Panc1 (cell line): ENCODE data around the gene MMP17. TPM values are rescaled to one million over a fixed set of nuclear protein-coding genes. Genes with fewer than 3 reads are reported as not detected.
A peak's percentile ranks its signal among the peaks of the same experiment; 100 is the strongest.

Experiments
- ATAC-seq: fragments of 200-7000 bp; cut with Tn5 transposase; 2 replicates; pipeline ENCODE4 v1.9.1; 2020; ENCODE audit warnings: mild to moderate bottlenecking, moderate library complexity
- BruUV-seq: library from RNA; stranded (reverse); fragments of 400-500 nt; replicated peaks from 2 replicates; lab custom pipeline; 2021; lab: Mats Ljungman, UMichigan
- CTCF ChIA-PET: fragments of 300-600 bp; sonication (Branson Sonifier 250); formaldehyde crosslinking; loops from one replicate; lab custom pipeline; 2022; ENCODE audit warnings: antibody characterized with exemption; lab: Charles Lee
- POLR2A ChIA-PET: fragments of 300-600 bp; sonication (Branson Sonifier 250); formaldehyde crosslinking; loops from one replicate; lab custom pipeline; 2022; ENCODE audit warnings: antibody characterized with exemption; lab: Charles Lee
- DNase-seq: peaks from one replicate; pipeline ENCODE4 v3.0.0-alpha.2; 2010; ENCODE audit warnings: low read depth, low spot score
- H3K27ac ChIP-seq: 2 replicates; pipeline ENCODE4 v1.5.1; 2011; ENCODE audit warnings: mild to moderate bottlenecking, low read length, inconsistent platforms
- H3K27me3 ChIP-seq: fragments of 200-500 bp; sonication (Bioruptor generic); 2 replicates; pipeline ENCODE4 v1.6.0; 2014; ENCODE audit warnings: low read length, inconsistent platforms; ENCODE audit not compliant: control insufficient read depth, insufficient read depth
- H3K36me3 ChIP-seq: fragments of 200-500 bp; sonication (Bioruptor generic); 2 replicates; pipeline ENCODE4 v1.5.1; 2014; ENCODE audit warnings: inconsistent platforms, mild to moderate bottlenecking, low read length, moderate library complexity; ENCODE audit not compliant: control insufficient read depth, insufficient read depth
- H3K4me1 ChIP-seq: 2 replicates; pipeline ENCODE4 v1.5.1; 2011; ENCODE audit warnings: inconsistent platforms, mild to moderate bottlenecking, low read length, moderate library complexity; ENCODE audit not compliant: control insufficient read depth, insufficient read depth
- H3K4me3 ChIP-seq, 2 experiments: 2 replicates each; pipeline ENCODE4 v1.5.1; 2011 to 2012; ENCODE audit warnings: low read depth in 2 of 2, low read length in 2 of 2, mild to moderate bottlenecking in 2 of 2, inconsistent platforms in 1 of 2, moderate library complexity in 1 of 2
- H3K9me3 ChIP-seq: fragments of 200-500 bp; sonication (Bioruptor generic); 2 replicates; pipeline ENCODE4 v1.5.1; 2014; ENCODE audit warnings: low read depth, mild to moderate bottlenecking, inconsistent platforms, low read length, moderate library complexity; ENCODE audit not compliant: control insufficient read depth, insufficient read depth
- POLR2AphosphoS5 ChIP-seq: IDR thresholded peaks from 2 replicates; pipeline ENCODE4 v1.6.1; 2012; ENCODE audit warnings: mild to moderate bottlenecking, low read depth, low read length, moderate library complexity
- SIN3A ChIP-seq: IDR thresholded peaks from 2 replicates; pipeline ENCODE4 v1.6.1; 2012; ENCODE audit warnings: low read depth, mild to moderate bottlenecking, low read length, moderate library complexity, borderline replicate concordance; ENCODE audit not compliant: insufficient read depth
- TCF7L2 ChIP-seq: IDR thresholded peaks from 2 replicates; pipeline ENCODE4 v1.6.1; 2011; ENCODE audit warnings: mild to moderate bottlenecking, low read depth, low read length, inconsistent platforms
- in situ Hi-C: cut with HindIII; loops from 2 replicates; pipeline ENCODE4 v1.10.0; 2016; ENCODE audit warnings: low sequenced_read_pairs, low pct_unique_long_range_greater_than_20kb
- intact Hi-C: fragments of 100-400 bp; cut with micrococcal nuclease; formaldehyde crosslinking; loops from one replicate; pipeline ENCODE4 v1.10.0; 2022; ENCODE audit not compliant: unreplicated experiment
- total RNA-seq: library from RNA; stranded (reverse); gene quantifications from one replicate; pipeline ENCODE4 v1.2.1, GENCODE V29; 2021; ENCODE audit not compliant: unreplicated experiment
- TF ChIP-seq, protein P1 (sequence below): fragments of 450-650 bp; IDR thresholded peaks from 2 replicates; pipeline ENCODE4 v1.5.1; 2017; ENCODE audit warnings: mild to moderate bottlenecking
- TF ChIP-seq, protein P2 (sequence below), 2 experiments: IDR thresholded peaks; 2 replicates each; pipeline ENCODE4 v1.6.1; 2011 to 2012; ENCODE audit warnings: low read depth in 2 of 2, control low read depth in 1 of 2, low read length in 1 of 2, mild to moderate bottlenecking in 1 of 2, moderate library complexity in 1 of 2; ENCODE audit not compliant: insufficient read depth in 1 of 2

Gene MMP17
- total RNA-seq, 1 experiment from 2014 or later = 30.0 TPM

DNA sequence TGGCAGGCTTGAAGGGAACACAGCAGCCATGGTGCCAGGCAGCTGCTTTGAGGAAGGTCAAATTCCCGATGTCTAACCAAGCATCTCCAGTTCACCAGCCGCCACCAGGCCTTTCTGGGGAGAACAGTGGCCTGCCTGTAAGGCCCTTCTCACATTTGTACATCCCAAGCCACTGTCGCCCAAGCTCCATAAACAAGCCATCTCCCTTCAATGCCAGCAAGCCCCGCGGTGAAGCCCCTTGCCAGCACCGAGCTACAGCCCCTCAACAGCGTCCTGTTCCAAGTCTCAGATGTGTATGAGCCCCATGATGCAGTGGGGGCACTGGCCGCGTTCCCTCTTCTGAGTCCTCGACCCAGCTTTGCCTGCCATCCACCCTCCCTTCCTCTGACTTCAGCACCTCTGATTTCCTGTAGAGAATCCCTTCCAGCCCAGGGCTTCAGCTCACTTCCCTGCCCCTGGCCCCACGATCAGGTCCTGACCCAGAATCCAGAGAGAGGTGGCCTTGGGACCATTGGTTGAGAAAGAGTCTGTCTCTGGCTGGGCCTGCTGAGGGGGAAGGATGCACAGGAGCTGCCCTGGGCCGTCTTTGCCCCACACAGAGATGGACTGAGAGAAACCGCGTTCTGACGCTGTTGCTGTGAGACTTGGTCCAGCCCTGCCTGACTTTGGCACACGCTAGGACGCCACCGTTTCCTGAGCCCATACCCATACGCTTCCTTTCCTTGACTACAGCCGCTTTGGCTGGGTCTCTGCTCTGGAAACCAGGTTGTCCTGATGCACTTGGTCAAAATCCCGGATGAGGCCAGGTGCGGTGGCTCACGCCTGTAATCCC lies 1.9 kb upstream of the MMP17 start:
- Histone ChIP-seq H3K27me3 (no peaks in the 10 kb centered on the region), H3K36me3 (no peaks in the 10 kb centered on the region; the same call in 1 of the 2 replicates), H3K4me3 (no peak overlapping the region), H3K27ac (no peak overlapping the region), H3K4me1 (peaks cover 2% of the 10 kb centered on the region; the same call in 1 of the 2 replicates), H3K9me3 (no peaks in the 10 kb centered on the region)
- CTCF ChIA-PET = interaction anchor here (0.6 kb wide), 1 partner anchor 14 kb away, joined by 4 read pairs; no protein-coding TSS in a partner anchor
- ATAC-seq = no peak
- BruUV-seq = no TSS peak
- in situ Hi-C loops (no loop called here), intact Hi-C loops (no loop called here)
- POLR2A ChIA-PET = interaction anchor here (0.7 kb wide), 1 partner anchor 769 kb away, joined by 17 read pairs; no protein-coding TSS in a partner anchor
- DNase-seq = no peak
- TF ChIP-seq POLR2AphosphoS5 (no peak), SIN3A (no peak), TCF7L2 (no peak)
- TF ChIP-seq, protein P1, sequence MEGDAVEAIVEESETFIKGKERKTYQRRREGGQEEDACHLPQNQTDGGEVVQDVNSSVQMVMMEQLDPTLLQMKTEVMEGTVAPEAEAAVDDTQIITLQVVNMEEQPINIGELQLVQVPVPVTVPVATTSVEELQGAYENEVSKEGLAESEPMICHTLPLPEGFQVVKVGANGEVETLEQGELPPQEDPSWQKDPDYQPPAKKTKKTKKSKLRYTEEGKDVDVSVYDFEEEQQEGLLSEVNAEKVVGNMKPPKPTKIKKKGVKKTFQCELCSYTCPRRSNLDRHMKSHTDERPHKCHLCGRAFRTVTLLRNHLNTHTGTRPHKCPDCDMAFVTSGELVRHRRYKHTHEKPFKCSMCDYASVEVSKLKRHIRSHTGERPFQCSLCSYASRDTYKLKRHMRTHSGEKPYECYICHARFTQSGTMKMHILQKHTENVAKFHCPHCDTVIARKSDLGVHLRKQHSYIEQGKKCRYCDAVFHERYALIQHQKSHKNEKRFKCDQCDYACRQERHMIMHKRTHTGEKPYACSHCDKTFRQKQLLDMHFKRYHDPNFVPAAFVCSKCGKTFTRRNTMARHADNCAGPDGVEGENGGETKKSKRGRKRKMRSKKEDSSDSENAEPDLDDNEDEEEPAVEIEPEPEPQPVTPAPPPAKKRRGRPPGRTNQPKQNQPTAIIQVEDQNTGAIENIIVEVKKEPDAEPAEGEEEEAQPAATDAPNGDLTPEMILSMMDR = no peak
- TF ChIP-seq, protein P2, sequence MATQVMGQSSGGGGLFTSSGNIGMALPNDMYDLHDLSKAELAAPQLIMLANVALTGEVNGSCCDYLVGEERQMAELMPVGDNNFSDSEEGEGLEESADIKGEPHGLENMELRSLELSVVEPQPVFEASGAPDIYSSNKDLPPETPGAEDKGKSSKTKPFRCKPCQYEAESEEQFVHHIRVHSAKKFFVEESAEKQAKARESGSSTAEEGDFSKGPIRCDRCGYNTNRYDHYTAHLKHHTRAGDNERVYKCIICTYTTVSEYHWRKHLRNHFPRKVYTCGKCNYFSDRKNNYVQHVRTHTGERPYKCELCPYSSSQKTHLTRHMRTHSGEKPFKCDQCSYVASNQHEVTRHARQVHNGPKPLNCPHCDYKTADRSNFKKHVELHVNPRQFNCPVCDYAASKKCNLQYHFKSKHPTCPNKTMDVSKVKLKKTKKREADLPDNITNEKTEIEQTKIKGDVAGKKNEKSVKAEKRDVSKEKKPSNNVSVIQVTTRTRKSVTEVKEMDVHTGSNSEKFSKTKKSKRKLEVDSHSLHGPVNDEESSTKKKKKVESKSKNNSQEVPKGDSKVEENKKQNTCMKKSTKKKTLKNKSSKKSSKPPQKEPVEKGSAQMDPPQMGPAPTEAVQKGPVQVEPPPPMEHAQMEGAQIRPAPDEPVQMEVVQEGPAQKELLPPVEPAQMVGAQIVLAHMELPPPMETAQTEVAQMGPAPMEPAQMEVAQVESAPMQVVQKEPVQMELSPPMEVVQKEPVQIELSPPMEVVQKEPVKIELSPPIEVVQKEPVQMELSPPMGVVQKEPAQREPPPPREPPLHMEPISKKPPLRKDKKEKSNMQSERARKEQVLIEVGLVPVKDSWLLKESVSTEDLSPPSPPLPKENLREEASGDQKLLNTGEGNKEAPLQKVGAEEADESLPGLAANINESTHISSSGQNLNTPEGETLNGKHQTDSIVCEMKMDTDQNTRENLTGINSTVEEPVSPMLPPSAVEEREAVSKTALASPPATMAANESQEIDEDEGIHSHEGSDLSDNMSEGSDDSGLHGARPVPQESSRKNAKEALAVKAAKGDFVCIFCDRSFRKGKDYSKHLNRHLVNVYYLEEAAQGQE (IDR thresholded peaks at IDR 0.05; ENCODE audit: insufficient read depth in 1 of 2, low read depth in 2 of 2, low read length in 1 of 2) = no peak

- CTCF ChIA-PET = no interaction called here
- H3K9me3 ChIP-seq = no peaks in the 10 kb centered on the region
- H3K27ac ChIP-seq = peak overlapping the region; percentile 75
- in situ Hi-C loops = no loop called here
- H3K4me3 ChIP-seq = peak overlapping the region; percentile 60 to 76
- ATAC-seq (peak; percentile 59), DNase-seq (no peak)
- POLR2A ChIA-PET = no interaction called here
- no peaks in the 10 kb centered on the region; the same call in 1 of the 2 replicates for H3K36me3 ChIP-seq
- TF ChIP-seq, protein P2 (IDR thresholded peaks at IDR 0.05; ENCODE audit: insufficient read depth in 1 of 2, low read depth in 2 of 2, low read length in 1 of 2) = no peak
- TF ChIP-seq SIN3A (0 out of 2 replicates have a peak, but pooled peaks have one; percentile 42), POLR2AphosphoS5 (peak; percentile 4; the same call in 1 of the 2 replicates), TCF7L2 (no peak)
- TF ChIP-seq, protein P1 = no peak
- intact Hi-C loops = no loop called here
- peaks cover 14% of the 10 kb centered on the region for H3K4me1 ChIP-seq
- H3K27me3 ChIP-seq = no peaks in the 10 kb centered on the region
- BruUV-seq = no TSS peak
These were observed 620 bp downstream of the MMP17 start for GRCh38 chr12:131828671-131829355.
